Esophagus muscularis mucosa (tissue), 4 donors: ENCODE measurements around the gene GPC6.

Source experiments
- EP300 ChIP-seq: sonication (generic); formaldehyde crosslinking; IDR thresholded peaks from one replicate; pipeline ENCODE4 v1.6.1; 2017; ENCODE audit warnings: antibody characterized with exemption
- POLR2A ChIP-seq: fragments of 450-650 bp; IDR thresholded peaks from one replicate; pipeline ENCODE4 v1.6.1; 2017; ENCODE audit warnings: antibody characterized with exemption, moderate library complexity, mild to moderate bottlenecking, low read depth
- POLR2AphosphoS5 ChIP-seq, 2 donors: sonication (generic); formaldehyde crosslinking; IDR thresholded peaks; one replicate each; pipeline ENCODE4 v1.6.1; 2017; ENCODE audit warnings: antibody characterized with exemption in 2 of 2
- TF ChIP-seq, protein P1 (sequence below), 3 experiments: fragments of 200-600 bp in 2 of 3; fragments of 450-650 bp in 1 of 3; sonication (generic) in 2 of 3; IDR thresholded peaks; one replicate each; pipeline ENCODE4 v1.5.1; 2017 to 2019; ENCODE audit warnings: antibody characterized with exemption in 3 of 3, mild to moderate bottlenecking in 2 of 3, moderate library complexity in 1 of 3

DNA sequence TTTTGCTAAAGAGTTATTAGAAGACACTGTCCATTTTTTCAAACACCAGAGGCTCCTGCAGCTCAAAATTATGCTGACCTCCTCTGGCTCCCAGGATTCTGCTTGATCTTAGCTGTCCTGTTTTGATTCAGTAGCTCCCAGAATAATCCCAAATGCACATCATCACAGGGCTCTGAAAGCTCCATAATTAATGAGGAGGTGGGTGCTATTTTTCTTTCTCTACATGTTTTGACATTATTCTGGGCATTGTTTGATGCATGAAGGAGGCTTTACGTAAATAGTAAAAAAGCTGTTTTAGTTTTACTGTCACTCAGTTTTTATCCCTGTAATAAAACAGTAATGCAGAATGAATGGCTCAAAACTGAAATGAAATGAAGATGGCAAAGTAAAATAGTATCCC is 757.4 kb downstream of the GPC6 start:
- TF ChIP-seq, protein P1, sequence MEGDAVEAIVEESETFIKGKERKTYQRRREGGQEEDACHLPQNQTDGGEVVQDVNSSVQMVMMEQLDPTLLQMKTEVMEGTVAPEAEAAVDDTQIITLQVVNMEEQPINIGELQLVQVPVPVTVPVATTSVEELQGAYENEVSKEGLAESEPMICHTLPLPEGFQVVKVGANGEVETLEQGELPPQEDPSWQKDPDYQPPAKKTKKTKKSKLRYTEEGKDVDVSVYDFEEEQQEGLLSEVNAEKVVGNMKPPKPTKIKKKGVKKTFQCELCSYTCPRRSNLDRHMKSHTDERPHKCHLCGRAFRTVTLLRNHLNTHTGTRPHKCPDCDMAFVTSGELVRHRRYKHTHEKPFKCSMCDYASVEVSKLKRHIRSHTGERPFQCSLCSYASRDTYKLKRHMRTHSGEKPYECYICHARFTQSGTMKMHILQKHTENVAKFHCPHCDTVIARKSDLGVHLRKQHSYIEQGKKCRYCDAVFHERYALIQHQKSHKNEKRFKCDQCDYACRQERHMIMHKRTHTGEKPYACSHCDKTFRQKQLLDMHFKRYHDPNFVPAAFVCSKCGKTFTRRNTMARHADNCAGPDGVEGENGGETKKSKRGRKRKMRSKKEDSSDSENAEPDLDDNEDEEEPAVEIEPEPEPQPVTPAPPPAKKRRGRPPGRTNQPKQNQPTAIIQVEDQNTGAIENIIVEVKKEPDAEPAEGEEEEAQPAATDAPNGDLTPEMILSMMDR (IDR thresholded peaks at IDR 0.05): no peak
- no peak for TF ChIP-seq POLR2A
- no peak for TF ChIP-seq EP300
- no peak for TF ChIP-seq POLR2AphosphoS5 (IDR thresholded peaks at IDR 0.05)
